GM13977 (cell line): ENCODE data around the gene BCL2L12.
"Not testable (repeated sequence)": the region's sequence is repeated elsewhere in the genome, so short reads cannot be mapped to it uniquely, and the experiment has no call there.

ENCODE experiments used
- DNase-seq: peaks from one replicate; pipeline ENCODE4 v3.0.0; 2012; ENCODE audit warnings: low spot score
- in situ Hi-C: fragments of 300-500 bp; cut with MboI; formaldehyde crosslinking; loops from one replicate; pipeline ENCODE4 v1.12.0; 2022; ENCODE audit warnings: low sequenced_read_pairs, low pct_unique_long_range_greater_than_20kb, mixed read lengths, inconsistent platforms; ENCODE audit not compliant: unreplicated experiment
- TF ChIP-seq, protein P1 (sequence below): IDR thresholded peaks from 2 replicates; pipeline ENCODE4 v1.5.1; 2012; ENCODE audit warnings: mild to moderate bottlenecking, control low read depth; ENCODE audit not compliant: insufficient read depth; ENCODE audit errors: extremely low read depth, missing control alignments

The BCL2L12 gene

DNA sequence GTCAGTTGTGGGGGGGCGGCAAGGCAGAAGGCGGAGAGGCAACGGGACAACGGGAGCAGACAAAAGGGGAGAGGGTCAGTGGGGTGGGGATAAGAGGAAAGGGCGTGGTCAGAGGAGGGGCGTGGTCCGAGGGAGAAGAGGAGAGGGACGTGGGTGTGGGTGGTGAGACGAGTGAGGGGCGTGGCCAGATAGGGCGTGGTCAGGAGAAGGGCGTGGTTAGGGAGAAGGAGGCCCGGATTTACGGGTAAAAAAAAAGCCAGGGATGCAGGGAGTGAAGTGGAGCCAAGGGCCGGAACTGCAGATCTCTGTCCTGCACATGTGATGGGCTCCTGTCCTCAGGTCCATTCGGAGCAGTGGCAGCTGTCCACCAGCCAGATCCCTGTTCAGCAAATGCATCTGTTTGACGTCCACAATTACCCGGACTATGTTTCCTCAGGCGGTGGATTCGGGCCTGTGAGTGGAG lies 46.7 kb downstream of the BCL2L12 start:
- no peak for DNase-seq
- TF ChIP-seq, protein P1, sequence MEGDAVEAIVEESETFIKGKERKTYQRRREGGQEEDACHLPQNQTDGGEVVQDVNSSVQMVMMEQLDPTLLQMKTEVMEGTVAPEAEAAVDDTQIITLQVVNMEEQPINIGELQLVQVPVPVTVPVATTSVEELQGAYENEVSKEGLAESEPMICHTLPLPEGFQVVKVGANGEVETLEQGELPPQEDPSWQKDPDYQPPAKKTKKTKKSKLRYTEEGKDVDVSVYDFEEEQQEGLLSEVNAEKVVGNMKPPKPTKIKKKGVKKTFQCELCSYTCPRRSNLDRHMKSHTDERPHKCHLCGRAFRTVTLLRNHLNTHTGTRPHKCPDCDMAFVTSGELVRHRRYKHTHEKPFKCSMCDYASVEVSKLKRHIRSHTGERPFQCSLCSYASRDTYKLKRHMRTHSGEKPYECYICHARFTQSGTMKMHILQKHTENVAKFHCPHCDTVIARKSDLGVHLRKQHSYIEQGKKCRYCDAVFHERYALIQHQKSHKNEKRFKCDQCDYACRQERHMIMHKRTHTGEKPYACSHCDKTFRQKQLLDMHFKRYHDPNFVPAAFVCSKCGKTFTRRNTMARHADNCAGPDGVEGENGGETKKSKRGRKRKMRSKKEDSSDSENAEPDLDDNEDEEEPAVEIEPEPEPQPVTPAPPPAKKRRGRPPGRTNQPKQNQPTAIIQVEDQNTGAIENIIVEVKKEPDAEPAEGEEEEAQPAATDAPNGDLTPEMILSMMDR = no peak
- in situ Hi-C loops = no loop called here

DNA sequence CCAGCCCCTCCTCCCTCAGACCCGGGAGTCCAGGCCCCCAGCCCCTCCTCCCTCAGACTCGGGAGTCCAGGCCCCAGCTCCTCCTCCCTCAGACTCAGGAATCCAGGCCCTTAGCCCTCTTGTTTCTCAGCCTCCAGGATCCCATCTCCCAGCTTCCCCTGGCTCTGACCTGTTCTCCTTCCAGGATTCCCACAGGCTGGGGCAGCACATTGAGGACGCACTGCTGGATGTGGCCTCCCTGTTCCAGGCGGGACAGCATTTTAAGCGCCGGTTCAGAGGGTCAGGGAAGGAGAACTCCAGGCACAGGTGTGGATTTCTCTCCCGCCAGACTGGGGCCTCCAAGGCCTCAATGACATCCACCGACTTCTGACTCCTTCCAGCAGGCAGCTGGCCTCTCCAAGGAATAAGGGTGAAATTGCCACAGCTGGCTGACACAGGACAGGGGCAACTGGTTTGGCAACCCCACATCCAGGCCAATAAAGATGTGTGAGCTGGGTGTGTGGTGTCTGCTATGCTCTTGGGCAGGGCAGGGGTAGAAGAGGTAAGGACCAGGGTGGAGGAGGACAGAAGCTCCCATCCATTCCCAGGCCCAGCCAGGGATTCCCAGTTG lies 47.6 kb downstream of the BCL2L12 start:
- no peak for DNase-seq
- TF ChIP-seq, protein P1 = no peak
- in situ Hi-C loops = no loop called here

DNA sequence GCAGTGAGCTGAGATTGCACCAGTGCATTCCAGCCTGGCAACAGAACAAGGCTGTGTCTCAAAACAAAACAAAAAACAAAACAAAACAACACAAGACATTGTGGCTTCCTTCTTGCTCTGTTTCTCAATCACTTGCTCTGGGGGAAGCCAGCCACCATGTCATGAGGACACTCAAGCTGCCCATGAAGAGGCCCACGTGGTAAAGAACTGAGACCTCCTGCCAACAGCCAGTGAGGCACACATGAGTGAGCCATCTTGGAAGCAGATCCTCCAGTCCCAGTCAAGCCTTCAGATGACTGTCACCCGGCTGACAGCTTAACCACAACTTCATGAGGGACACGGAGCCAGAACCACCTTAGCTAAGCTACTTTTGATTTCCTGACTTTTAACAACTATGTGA lies 50.4 kb downstream of the BCL2L12 start:
- DNase-seq = no peak
- in situ Hi-C loops = no loop called here
- TF ChIP-seq, protein P1 = no peak

DNA sequence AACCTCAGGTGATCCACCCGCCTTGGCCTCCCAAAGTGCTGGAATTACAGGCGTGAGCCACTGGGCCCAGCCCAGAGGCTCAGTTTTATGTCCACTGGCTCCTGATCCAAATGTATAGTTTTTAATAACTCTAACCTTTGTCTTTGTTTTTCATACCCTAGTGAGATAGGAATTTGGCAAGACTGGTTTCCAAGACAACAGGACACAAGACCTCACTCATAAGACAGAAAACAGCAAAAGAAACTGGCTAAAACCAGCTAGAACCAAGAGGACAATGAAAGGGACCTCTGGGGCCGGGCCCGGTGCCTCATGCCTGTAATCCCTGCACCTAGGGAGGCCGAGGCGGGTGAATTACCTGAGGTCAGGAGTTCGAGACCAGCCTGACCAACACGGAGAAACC lies 52.8 kb downstream of the BCL2L12 start:
- TF ChIP-seq, protein P1 = no peak
- in situ Hi-C loops = no loop called here
- DNase-seq = no peak

DNA sequence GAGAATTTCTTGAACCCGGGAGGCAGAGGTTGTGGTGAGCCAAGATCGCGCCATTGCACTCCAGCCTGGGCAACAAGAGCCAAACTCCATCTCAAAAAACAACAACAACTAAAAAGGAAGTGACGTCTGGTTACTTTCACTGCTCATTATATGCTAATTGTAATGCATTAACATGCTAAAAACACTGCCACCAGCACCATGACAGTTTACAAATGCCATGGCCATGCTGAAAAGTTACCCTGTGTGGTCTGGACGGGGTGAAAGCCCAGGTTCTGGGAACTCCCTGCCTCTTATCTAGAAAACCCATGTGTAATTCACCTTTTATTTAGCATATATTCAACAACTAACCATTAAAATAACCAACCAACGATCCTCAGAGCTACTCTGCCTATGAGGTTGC lies 53.3 kb downstream of the BCL2L12 start:
- no peak for DNase-seq
- in situ Hi-C loops = no loop called here
- TF ChIP-seq, protein P1 = no peak

DNA sequence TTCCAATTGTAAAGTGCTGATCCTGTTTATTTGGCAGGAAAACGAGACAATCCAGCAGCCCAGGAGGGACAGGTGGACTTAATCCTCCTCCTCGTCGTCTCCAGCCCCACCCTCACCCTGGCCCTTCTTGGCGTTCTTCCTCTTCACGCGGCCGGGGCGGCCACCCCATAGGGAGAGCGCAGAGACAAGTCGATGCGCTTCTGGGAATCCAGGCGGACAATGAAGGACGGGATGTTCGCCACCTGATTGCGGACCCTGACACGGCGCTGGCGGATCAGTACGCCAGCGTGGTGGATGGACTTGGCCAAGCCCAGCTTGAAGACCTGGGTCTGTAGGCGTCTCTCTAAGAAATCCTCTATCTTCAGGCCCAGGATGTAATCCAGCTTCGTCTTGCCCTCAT lies 53.7 kb downstream of the BCL2L12 start:
- in situ Hi-C loops, DNase-seq: not testable (repeated sequence)
